GM19467 (cell line): Measurements from ENCODE around the gene CISD2.
"Not testable (repeated sequence)": the region's sequence is repeated elsewhere in the genome, so short reads cannot be mapped to it uniquely, and the experiment has no call there.

Experiments
- ATAC-seq: cut with Tn5 transposase; IDR thresholded peaks from one replicate; pipeline ENCODE4 v1.9.1; 2021; ENCODE audit warnings: mild to moderate bottlenecking, moderate library complexity; ENCODE audit not compliant: unreplicated experiment

Gene CISD2

GRCh38 chr4:102901804-102902203 is 33.0 kb downstream of the CISD2 start:
- ATAC-seq = no peak

- ATAC-seq = no peak
Measured at GRCh38 chr4:102918859-102919258, 50.1 kb downstream of the CISD2 start.

- not testable (repeated sequence) for ATAC-seq
Measured at GRCh38 chr4:102919697-102920096, 50.9 kb downstream of the CISD2 start.

GRCh38 chr4:102935716-102936115 is 66.9 kb downstream of the CISD2 start:
- no peak for ATAC-seq

GRCh38 chr4:102938063-102938462 is 69.3 kb downstream of the CISD2 start:
- not testable (repeated sequence) for ATAC-seq
